Inferior parietal cortex (tissue), 1 donor: Measurements from ENCODE around the gene IDUA.
"Not testable (repeated sequence)": the region's sequence is repeated elsewhere in the genome, so short reads cannot be mapped to it uniquely, and the experiment has no call there.

ENCODE experiments used
- DNase-seq: peaks from one replicate; pipeline ENCODE4 v3.0.0-alpha.2; 2016; ENCODE audit errors: extremely low spot score

Gene IDUA

GRCh38 chr4:1045193-1045594 lies 58.4 kb downstream of the IDUA start:
- DNase-seq = no peak

GRCh38 chr4:1045595-1046201 lies 58.9 kb downstream of the IDUA start:
- DNase-seq = no peak

GRCh38 chr4:1046581-1047011 lies 59.8 kb downstream of the IDUA start:
- DNase-seq = peak; percentile 22

GRCh38 chr4:1047106-1047975 lies 60.5 kb downstream of the IDUA start:
- DNase-seq = no peak

- no peak for DNase-seq
These were observed 61.3 kb downstream of the IDUA start for GRCh38 chr4:1047976-1048772.

- DNase-seq = no peak
These were observed 62.1 kb downstream of the IDUA start for GRCh38 chr4:1048773-1049590.

GRCh38 chr4:1049591-1049905 lies 62.7 kb downstream of the IDUA start:
- DNase-seq = no peak

- DNase-seq = no peak
These were observed 63.8 kb downstream of the IDUA start for GRCh38 chr4:1050486-1051213.

- no peak for DNase-seq
These were observed 64.6 kb downstream of the IDUA start for GRCh38 chr4:1051472-1051871.

GRCh38 chr4:1052231-1052671 lies 65.4 kb downstream of the IDUA start:
- DNase-seq = no peak

GRCh38 chr4:1053080-1053661 lies 66.3 kb downstream of the IDUA start:
- DNase-seq = peak; percentile 11

GRCh38 chr4:1053891-1054290 lies 67.0 kb downstream of the IDUA start:
- DNase-seq = not testable (repeated sequence)
